Panc1 (cell line): Measurements from ENCODE around the gene PKP2. TPM values are rescaled to one million over a fixed set of nuclear protein-coding genes. Genes with fewer than 3 reads are reported as not detected.
A peak's percentile ranks its signal among the peaks of the same experiment; 100 is the strongest.

Experiments
- ATAC-seq: fragments of 200-7000 bp; cut with Tn5 transposase; 2 replicates; pipeline ENCODE4 v1.9.1; 2020; ENCODE audit warnings: mild to moderate bottlenecking, moderate library complexity
- BruUV-seq: library from RNA; stranded (reverse); fragments of 400-500 nt; replicated peaks from 2 replicates; lab custom pipeline; 2021; lab: Mats Ljungman, UMichigan
- CTCF ChIA-PET: fragments of 300-600 bp; sonication (Branson Sonifier 250); formaldehyde crosslinking; loops from one replicate; lab custom pipeline; 2022; ENCODE audit warnings: antibody characterized with exemption; lab: Charles Lee
- POLR2A ChIA-PET: fragments of 300-600 bp; sonication (Branson Sonifier 250); formaldehyde crosslinking; loops from one replicate; lab custom pipeline; 2022; ENCODE audit warnings: antibody characterized with exemption; lab: Charles Lee
- DNase-seq: peaks from one replicate; pipeline ENCODE4 v3.0.0-alpha.2; 2010; ENCODE audit warnings: low read depth, low spot score
- H3K27ac ChIP-seq: 2 replicates; pipeline ENCODE4 v1.5.1; 2011; ENCODE audit warnings: mild to moderate bottlenecking, low read length, inconsistent platforms
- H3K27me3 ChIP-seq: fragments of 200-500 bp; sonication (Bioruptor generic); 2 replicates; pipeline ENCODE4 v1.6.0; 2014; ENCODE audit warnings: low read length, inconsistent platforms; ENCODE audit not compliant: control insufficient read depth, insufficient read depth
- H3K36me3 ChIP-seq: fragments of 200-500 bp; sonication (Bioruptor generic); 2 replicates; pipeline ENCODE4 v1.5.1; 2014; ENCODE audit warnings: inconsistent platforms, mild to moderate bottlenecking, low read length, moderate library complexity; ENCODE audit not compliant: control insufficient read depth, insufficient read depth
- H3K4me1 ChIP-seq: 2 replicates; pipeline ENCODE4 v1.5.1; 2011; ENCODE audit warnings: inconsistent platforms, mild to moderate bottlenecking, low read length, moderate library complexity; ENCODE audit not compliant: control insufficient read depth, insufficient read depth
- H3K4me3 ChIP-seq, 2 experiments: 2 replicates each; pipeline ENCODE4 v1.5.1; 2011 to 2012; ENCODE audit warnings: low read depth in 2 of 2, low read length in 2 of 2, mild to moderate bottlenecking in 2 of 2, inconsistent platforms in 1 of 2, moderate library complexity in 1 of 2
- H3K9me3 ChIP-seq: fragments of 200-500 bp; sonication (Bioruptor generic); 2 replicates; pipeline ENCODE4 v1.5.1; 2014; ENCODE audit warnings: low read depth, mild to moderate bottlenecking, inconsistent platforms, low read length, moderate library complexity; ENCODE audit not compliant: control insufficient read depth, insufficient read depth
- POLR2AphosphoS5 ChIP-seq: IDR thresholded peaks from 2 replicates; pipeline ENCODE4 v1.6.1; 2012; ENCODE audit warnings: mild to moderate bottlenecking, low read depth, low read length, moderate library complexity
- REST ChIP-seq, 2 experiments: IDR thresholded peaks; 2 replicates each; pipeline ENCODE4 v1.6.1; 2011 to 2012; ENCODE audit warnings: low read depth in 2 of 2, control low read depth in 1 of 2, low read length in 1 of 2, mild to moderate bottlenecking in 1 of 2, moderate library complexity in 1 of 2; ENCODE audit not compliant: insufficient read depth in 1 of 2
- SIN3A ChIP-seq: IDR thresholded peaks from 2 replicates; pipeline ENCODE4 v1.6.1; 2012; ENCODE audit warnings: low read depth, mild to moderate bottlenecking, low read length, moderate library complexity, borderline replicate concordance; ENCODE audit not compliant: insufficient read depth
- TCF7L2 ChIP-seq: IDR thresholded peaks from 2 replicates; pipeline ENCODE4 v1.6.1; 2011; ENCODE audit warnings: mild to moderate bottlenecking, low read depth, low read length, inconsistent platforms
- in situ Hi-C: cut with HindIII; loops from 2 replicates; pipeline ENCODE4 v1.10.0; 2016; ENCODE audit warnings: low sequenced_read_pairs, low pct_unique_long_range_greater_than_20kb
- intact Hi-C: fragments of 100-400 bp; cut with micrococcal nuclease; formaldehyde crosslinking; loops from one replicate; pipeline ENCODE4 v1.10.0; 2022; ENCODE audit not compliant: unreplicated experiment
- total RNA-seq: library from RNA; stranded (reverse); gene quantifications from one replicate; pipeline ENCODE4 v1.2.1, GENCODE V29; 2021; ENCODE audit not compliant: unreplicated experiment
- TF ChIP-seq, protein P1 (sequence below): fragments of 450-650 bp; IDR thresholded peaks from 2 replicates; pipeline ENCODE4 v1.5.1; 2017; ENCODE audit warnings: mild to moderate bottlenecking

PKP2 gene
- total RNA-seq, 1 experiment from 2014 or later: 2.2 TPM

GRCh38 chr12:32894566-32894965, 2.0 kb downstream of the PKP2 start:
- no TSS peak for BruUV-seq
- no peak for ATAC-seq
- in situ Hi-C loops: no loop called here
- TF ChIP-seq TCF7L2 (no peak), POLR2AphosphoS5 (no peak)
- Histone ChIP-seq H3K36me3 (no peaks in the 10 kb centered on the region), H3K27me3 (peaks cover 47% of the 10 kb centered on the region), H3K4me3 (peak overlapping the region in 1 of 2 experiments; percentile 22; a peak in 2 of 4 replicates), H3K27ac (no peak overlapping the region), H3K9me3 (no peaks in the 10 kb centered on the region), H3K4me1 (0 out of 2 replicates have a peak, but pooled peaks cover 7% of the 10 kb centered on the region)
- intact Hi-C loops: no loop called here
- no peak for DNase-seq
- POLR2A ChIA-PET: no interaction called here
- CTCF ChIA-PET: no interaction called here

- Histone ChIP-seq H3K27ac (no peak overlapping the region), H3K36me3 (no peaks in the 10 kb centered on the region), H3K9me3 (no peaks in the 10 kb centered on the region), H3K27me3 (peaks cover 47% of the 10 kb centered on the region), H3K4me3 (peak overlapping the region in 1 of 2 experiments; percentile 3; a peak in 1 of 4 replicates), H3K4me1 (0 out of 2 replicates have a peak, but pooled peaks cover 7% of the 10 kb centered on the region)
- no peak for DNase-seq
- intact Hi-C loops (no loop called here), in situ Hi-C loops (no loop called here)
- POLR2A ChIA-PET: interaction anchor here (0.6 to 0.7 kb wide), 4 partner anchors 9 to 137 kb away, joined by 3 to 9 read pairs (median 4); no protein-coding TSS in a partner anchor
- ATAC-seq: no peak
- CTCF ChIA-PET: no interaction called here
- TF ChIP-seq SIN3A (no peak), POLR2AphosphoS5 (no peak), TCF7L2 (no peak), REST (IDR thresholded peaks at IDR 0.05; ENCODE audit: insufficient read depth in 1 of 2, low read depth in 2 of 2, low read length in 1 of 2) (no peak)
- TF ChIP-seq, protein P1, sequence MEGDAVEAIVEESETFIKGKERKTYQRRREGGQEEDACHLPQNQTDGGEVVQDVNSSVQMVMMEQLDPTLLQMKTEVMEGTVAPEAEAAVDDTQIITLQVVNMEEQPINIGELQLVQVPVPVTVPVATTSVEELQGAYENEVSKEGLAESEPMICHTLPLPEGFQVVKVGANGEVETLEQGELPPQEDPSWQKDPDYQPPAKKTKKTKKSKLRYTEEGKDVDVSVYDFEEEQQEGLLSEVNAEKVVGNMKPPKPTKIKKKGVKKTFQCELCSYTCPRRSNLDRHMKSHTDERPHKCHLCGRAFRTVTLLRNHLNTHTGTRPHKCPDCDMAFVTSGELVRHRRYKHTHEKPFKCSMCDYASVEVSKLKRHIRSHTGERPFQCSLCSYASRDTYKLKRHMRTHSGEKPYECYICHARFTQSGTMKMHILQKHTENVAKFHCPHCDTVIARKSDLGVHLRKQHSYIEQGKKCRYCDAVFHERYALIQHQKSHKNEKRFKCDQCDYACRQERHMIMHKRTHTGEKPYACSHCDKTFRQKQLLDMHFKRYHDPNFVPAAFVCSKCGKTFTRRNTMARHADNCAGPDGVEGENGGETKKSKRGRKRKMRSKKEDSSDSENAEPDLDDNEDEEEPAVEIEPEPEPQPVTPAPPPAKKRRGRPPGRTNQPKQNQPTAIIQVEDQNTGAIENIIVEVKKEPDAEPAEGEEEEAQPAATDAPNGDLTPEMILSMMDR: no peak
- BruUV-seq: no TSS peak
These were observed 3.1 kb downstream of the PKP2 start for GRCh38 chr12:32893458-32893857.

- H3K9me3 ChIP-seq: no peaks in the 10 kb centered on the region
- POLR2A ChIA-PET: interaction anchor here (0.6 to 0.7 kb wide), 4 partner anchors 10 to 137 kb away, joined by 3 to 9 read pairs (median 4); no protein-coding TSS in a partner anchor
- intact Hi-C loops: no loop called here
- no peak overlapping the region for H3K27ac ChIP-seq
- peaks cover 45% of the 10 kb centered on the region for H3K27me3 ChIP-seq
- no TSS peak for BruUV-seq
- no peaks in the 10 kb centered on the region for H3K36me3 ChIP-seq
- TF ChIP-seq TCF7L2 (no peak), REST (IDR thresholded peaks at IDR 0.05; ENCODE audit: insufficient read depth in 1 of 2, low read depth in 2 of 2, low read length in 1 of 2) (no peak), SIN3A (no peak), POLR2AphosphoS5 (no peak)
- TF ChIP-seq, protein P1: no peak
- ATAC-seq (no peak), DNase-seq (no peak)
- CTCF ChIA-PET: no interaction called here
- in situ Hi-C loops: no loop called here
- H3K4me1 ChIP-seq: 0 out of 2 replicates have a peak, but pooled peaks cover 7% of the 10 kb centered on the region
- no peak overlapping the region for H3K4me3 ChIP-seq
These were observed 3.5 kb downstream of the PKP2 start for GRCh38 chr12:32893043-32893442.
